MM.1S (cell line): ENCODE measurements around the gene ATP6V1F.

Experiments used
- DNase-seq: peaks from one replicate; pipeline ENCODE4 v3.0.0-alpha.2; 2015
- H2AFZ ChIP-seq: fragments of 300-600 bp; sonication (generic); 2 replicates; pipeline ENCODE4 v1.6.0; 2016; ENCODE audit warnings: antibody characterized with exemption, low read length
- H3F3A ChIP-seq: fragments of 300-600 bp; sonication (generic); 2 replicates; pipeline ENCODE4 v1.6.1; 2016; ENCODE audit warnings: mild to moderate bottlenecking, antibody characterized with exemption, low read length, moderate library complexity, mixed read lengths; ENCODE audit not compliant: insufficient read depth
- H3K27ac ChIP-seq: fragments of 300-600 bp; sonication (generic); 2 replicates; pipeline ENCODE4 v1.5.1; 2016; ENCODE audit warnings: mild to moderate bottlenecking, low read length
- H3K27me3 ChIP-seq: fragments of 300-600 bp; sonication (generic); replicated peaks from 2 replicates; pipeline ENCODE4 v1.6.0; 2016; ENCODE audit warnings: low read length; ENCODE audit not compliant: insufficient read depth
- H3K36me3 ChIP-seq: fragments of 300-600 bp; sonication (generic); replicated peaks from 2 replicates; pipeline ENCODE4 v1.6.1; 2016; ENCODE audit warnings: mild to moderate bottlenecking, low read length, mixed read lengths; ENCODE audit not compliant: insufficient read depth
- H3K4me1 ChIP-seq: fragments of 300-600 bp; sonication (generic); 2 replicates; pipeline ENCODE4 v1.6.1; 2016; ENCODE audit warnings: low read length, mixed read lengths
- H3K4me2 ChIP-seq: fragments of 300-600 bp; sonication (generic); 2 replicates; pipeline ENCODE4 v1.6.0; 2016; ENCODE audit warnings: low read depth, low read length
- H3K4me3 ChIP-seq: fragments of 300-600 bp; sonication (generic); 2 replicates; pipeline ENCODE4 v1.5.1; 2016; ENCODE audit warnings: low read length, mixed read lengths
- H3K79me2 ChIP-seq: fragments of 300-600 bp; sonication (generic); 2 replicates; pipeline ENCODE4 v1.6.1; 2016; ENCODE audit warnings: mixed run types, low read length, mixed read lengths
- H3K9ac ChIP-seq: fragments of 300-600 bp; sonication (generic); 2 replicates; pipeline ENCODE4 v1.6.1; 2016; ENCODE audit warnings: low read length, mixed read lengths
- H3K9me2 ChIP-seq: fragments of 300-600 bp; sonication (generic); replicated peaks from 2 replicates; pipeline ENCODE4 v1.6.1; 2016; ENCODE audit warnings: mild to moderate bottlenecking, low read length, mixed read lengths; ENCODE audit not compliant: insufficient read depth
- H3K9me3 ChIP-seq: fragments of 300-600 bp; sonication (generic); replicated peaks from 2 replicates; pipeline ENCODE4 v1.6.1; 2016; ENCODE audit warnings: mild to moderate bottlenecking, low read length, mixed read lengths; ENCODE audit not compliant: insufficient read depth
- H4K20me1 ChIP-seq: fragments of 300-600 bp; sonication (generic); 2 replicates; pipeline ENCODE4 v1.6.1; 2016; ENCODE audit warnings: mild to moderate bottlenecking, low read length, moderate library complexity, mixed read lengths; ENCODE audit not compliant: insufficient read depth
- EZH2 ChIP-seq: fragments of 300-600 bp; sonication (generic); optimal IDR thresholded peaks from 2 replicates; pipeline ENCODE3; 2017; ENCODE audit warnings: low read depth, mild to moderate bottlenecking, antibody characterized with exemption, low read length, mixed read lengths
- EZH2phosphoT487 ChIP-seq: fragments of 300-600 bp; sonication (generic); IDR thresholded peaks from 2 replicates; pipeline ENCODE4 v1.6.1; 2018; ENCODE audit warnings: antibody characterized with exemption, low read length
- TF ChIP-seq, protein P1 (sequence below): fragments of 300-600 bp; sonication (generic); IDR thresholded peaks from 2 replicates; pipeline ENCODE4 v1.5.1; 2016; ENCODE audit warnings: antibody characterized with exemption, low read length, mixed read lengths

The ATP6V1F gene

DNA sequence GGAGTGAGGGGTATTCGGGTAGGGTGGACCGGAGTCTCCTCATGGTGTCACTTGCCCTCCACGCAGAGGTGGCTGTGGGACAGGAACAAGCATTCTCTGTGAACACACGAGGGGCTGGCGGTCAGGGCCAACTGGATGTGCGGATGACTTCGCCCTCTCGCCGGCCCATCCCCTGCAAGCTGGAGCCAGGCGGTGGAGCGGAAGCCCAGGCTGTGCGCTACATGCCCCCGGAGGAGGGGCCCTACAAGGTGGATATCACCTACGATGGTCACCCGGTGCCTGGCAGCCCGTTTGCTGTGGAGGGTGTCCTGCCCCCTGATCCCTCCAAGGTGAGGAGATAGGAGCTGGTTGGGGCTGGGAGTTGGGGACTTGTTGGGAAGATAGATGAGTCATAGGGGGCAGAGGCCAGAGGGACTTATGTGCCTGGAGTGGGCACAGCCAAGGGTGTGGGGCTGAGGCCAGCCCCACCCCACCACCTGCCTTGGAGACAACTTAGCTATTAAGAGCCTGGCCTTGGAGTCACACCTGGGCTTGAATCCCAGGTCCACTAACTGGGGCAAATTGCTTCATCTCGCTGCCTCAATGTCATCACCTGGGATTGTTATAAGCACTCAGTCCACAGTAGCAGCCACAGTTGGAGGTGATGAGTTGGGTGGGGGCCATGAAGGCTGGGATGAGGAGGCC is 18.6 kb upstream of the ATP6V1F start:
- no peak for DNase-seq
- no peaks in the 10 kb centered on the region for H3K9me2 ChIP-seq
- H3F3A ChIP-seq, result no peaks in the 10 kb centered on the region
- no peak overlapping the region for H3K9ac ChIP-seq
- no peaks in the 10 kb centered on the region for H3K9me3 ChIP-seq
- no peaks in the 10 kb centered on the region for H3K79me2 ChIP-seq
- no peak overlapping the region for H3K27ac ChIP-seq
- H4K20me1 ChIP-seq, result no peaks in the 10 kb centered on the region
- no peak overlapping the region for H3K4me2 ChIP-seq
- no peak overlapping the region for H3K4me3 ChIP-seq
- H3K27me3 ChIP-seq, result peaks cover 37% of the 10 kb centered on the region
- TF ChIP-seq EZH2phosphoT487 (no peak), EZH2 (no peak)
- TF ChIP-seq, protein P1, sequence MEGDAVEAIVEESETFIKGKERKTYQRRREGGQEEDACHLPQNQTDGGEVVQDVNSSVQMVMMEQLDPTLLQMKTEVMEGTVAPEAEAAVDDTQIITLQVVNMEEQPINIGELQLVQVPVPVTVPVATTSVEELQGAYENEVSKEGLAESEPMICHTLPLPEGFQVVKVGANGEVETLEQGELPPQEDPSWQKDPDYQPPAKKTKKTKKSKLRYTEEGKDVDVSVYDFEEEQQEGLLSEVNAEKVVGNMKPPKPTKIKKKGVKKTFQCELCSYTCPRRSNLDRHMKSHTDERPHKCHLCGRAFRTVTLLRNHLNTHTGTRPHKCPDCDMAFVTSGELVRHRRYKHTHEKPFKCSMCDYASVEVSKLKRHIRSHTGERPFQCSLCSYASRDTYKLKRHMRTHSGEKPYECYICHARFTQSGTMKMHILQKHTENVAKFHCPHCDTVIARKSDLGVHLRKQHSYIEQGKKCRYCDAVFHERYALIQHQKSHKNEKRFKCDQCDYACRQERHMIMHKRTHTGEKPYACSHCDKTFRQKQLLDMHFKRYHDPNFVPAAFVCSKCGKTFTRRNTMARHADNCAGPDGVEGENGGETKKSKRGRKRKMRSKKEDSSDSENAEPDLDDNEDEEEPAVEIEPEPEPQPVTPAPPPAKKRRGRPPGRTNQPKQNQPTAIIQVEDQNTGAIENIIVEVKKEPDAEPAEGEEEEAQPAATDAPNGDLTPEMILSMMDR, result no peak
- no peaks in the 10 kb centered on the region for H3K36me3 ChIP-seq
- no peak overlapping the region for H2AFZ ChIP-seq
- H3K4me1 ChIP-seq, result 0 out of 2 replicates have a peak, but pooled peaks cover 3% of the 10 kb centered on the region

DNA sequence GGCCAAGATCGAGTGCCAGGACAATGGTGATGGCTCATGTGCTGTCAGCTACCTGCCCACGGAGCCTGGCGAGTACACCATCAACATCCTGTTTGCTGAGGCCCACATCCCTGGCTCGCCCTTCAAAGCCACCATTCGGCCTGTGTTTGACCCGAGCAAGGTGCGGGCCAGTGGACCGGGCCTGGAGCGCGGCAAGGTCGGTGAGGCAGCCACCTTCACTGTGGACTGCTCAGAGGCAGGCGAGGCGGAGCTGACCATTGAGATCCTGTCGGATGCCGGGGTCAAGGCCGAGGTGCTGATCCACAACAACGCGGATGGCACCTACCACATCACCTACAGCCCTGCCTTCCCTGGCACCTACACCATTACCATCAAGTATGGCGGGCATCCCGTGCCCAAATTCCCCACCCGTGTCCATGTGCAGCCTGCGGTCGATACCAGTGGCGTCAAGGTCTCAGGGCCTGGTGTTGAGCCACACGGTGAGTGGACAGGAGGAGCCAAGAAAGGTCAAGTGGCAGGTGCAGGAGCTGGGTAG is 17.8 kb upstream of the ATP6V1F start:
- Histone ChIP-seq H3K27me3 (peaks cover 45% of the 10 kb centered on the region), H3F3A (no peaks in the 10 kb centered on the region), H3K36me3 (no peaks in the 10 kb centered on the region), H3K4me2 (no peak overlapping the region), H3K9me3 (no peaks in the 10 kb centered on the region), H4K20me1 (no peaks in the 10 kb centered on the region), H3K79me2 (no peaks in the 10 kb centered on the region), H3K4me3 (no peak overlapping the region), H3K9me2 (no peaks in the 10 kb centered on the region), H3K27ac (no peak overlapping the region), H3K4me1 (0 out of 2 replicates have a peak, but pooled peaks cover 3% of the 10 kb centered on the region), H2AFZ (no peak overlapping the region), H3K9ac (no peak overlapping the region)
- DNase-seq, result no peak
- TF ChIP-seq, protein P1, result no peak
- TF ChIP-seq EZH2 (no peak), EZH2phosphoT487 (no peak)

DNA sequence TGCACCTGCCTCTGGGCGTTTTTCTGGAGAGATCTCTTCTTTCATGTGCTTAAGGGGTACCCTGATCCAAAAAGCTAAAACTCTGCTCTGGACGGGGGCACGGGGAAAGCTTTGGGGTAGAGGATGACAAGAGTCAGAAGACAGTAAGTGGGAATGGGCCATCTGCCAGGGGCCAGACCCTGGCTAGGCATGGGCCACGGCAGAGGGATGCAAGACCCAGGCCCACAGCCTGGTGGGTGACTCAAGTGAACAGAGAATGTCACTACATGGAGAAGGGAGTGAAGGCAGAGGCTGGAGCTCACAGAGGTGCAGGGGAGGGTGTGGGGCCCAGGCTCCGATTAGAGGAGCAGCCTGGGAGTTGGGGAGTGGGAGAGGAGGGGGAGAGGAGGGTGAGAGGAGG is 17.2 kb upstream of the ATP6V1F start:
- Histone ChIP-seq H3K36me3 (no peaks in the 10 kb centered on the region), H2AFZ (no peak overlapping the region), H3F3A (no peaks in the 10 kb centered on the region), H3K4me2 (no peak overlapping the region), H3K27me3 (peaks cover 51% of the 10 kb centered on the region), H3K4me3 (no peak overlapping the region), H3K9me2 (no peaks in the 10 kb centered on the region), H3K79me2 (no peaks in the 10 kb centered on the region), H3K9me3 (no peaks in the 10 kb centered on the region), H3K9ac (no peak overlapping the region), H3K27ac (no peak overlapping the region), H3K4me1 (0 out of 2 replicates have a peak, but pooled peaks cover 3% of the 10 kb centered on the region), H4K20me1 (no peaks in the 10 kb centered on the region)
- TF ChIP-seq, protein P1, result no peak
- TF ChIP-seq EZH2, result no peak
- no peak for TF ChIP-seq EZH2phosphoT487
- DNase-seq, result no peak
